IPS DF 6.9 (cell line): ENCODE data around the gene KATNB1.
"Not testable (repeated sequence)": the region's sequence is repeated elsewhere in the genome, so short reads cannot be mapped to it uniquely, and the experiment has no call there.

Experiments
- DNase-seq: peaks from one replicate; pipeline ENCODE4 v3.0.0-alpha.2; 2013; ENCODE audit warnings: low read depth, low spot score
- H3K27ac ChIP-seq: one replicate; pipeline ENCODE4 v1.5.1; 2013; ENCODE audit warnings: low read length, control low read depth
- H3K27me3 ChIP-seq: 2 replicates; pipeline ENCODE4 v1.6.1; 2013; ENCODE audit warnings: mild to moderate bottlenecking, low read length; ENCODE audit not compliant: control insufficient read depth, insufficient read depth
- H3K36me3 ChIP-seq: 2 replicates; pipeline ENCODE4 v1.6.1; 2013; ENCODE audit warnings: low read length; ENCODE audit not compliant: control insufficient read depth, insufficient read depth
- H3K4me1 ChIP-seq: 2 replicates; pipeline ENCODE4 v1.6.1; 2013; ENCODE audit warnings: low read length; ENCODE audit not compliant: control insufficient read depth, insufficient read depth
- H3K4me3 ChIP-seq: 2 replicates; pipeline ENCODE4 v1.5.1; 2013; ENCODE audit warnings: mild to moderate bottlenecking, low read length
- H3K9me3 ChIP-seq: 2 replicates; pipeline ENCODE4 v1.6.1; 2013; ENCODE audit warnings: low read length, inconsistent platforms; ENCODE audit not compliant: control insufficient read depth, insufficient read depth
- WGBS: extraction: QIAGEN DNeasy Blood & Tissue Kit; methylation state at CpG from one replicate; pipeline ENCODE4 v1.1.7; 2013; ENCODE audit warnings: mixed read lengths, missing lambda C conversion rate; ENCODE audit not compliant: insufficient read length, insufficient coverage; 5-methylcytosine and 5-hydroxymethylcytosine counted together

KATNB1 gene

GRCh38 chr16:57795431-57795878, 59.9 kb downstream of the KATNB1 start:
- H3K27ac ChIP-seq: no peak overlapping the region
- H3K4me3 ChIP-seq: no peak overlapping the region
- DNase-seq: no peak
- no peaks in the 10 kb centered on the region for H3K36me3 ChIP-seq
- H3K27me3 ChIP-seq: no peaks in the 10 kb centered on the region
- H3K9me3 ChIP-seq: no peaks in the 10 kb centered on the region
- H3K4me1 ChIP-seq: peaks cover 11% of the 10 kb centered on the region
- WGBS: no CpG with 5 or more reads among the region's 9 CpGs

GRCh38 chr16:57796014-57796413, 60.4 kb downstream of the KATNB1 start:
- not testable (repeated sequence) for H3K27me3 ChIP-seq, H3K4me3 ChIP-seq, H3K9me3 ChIP-seq, H3K36me3 ChIP-seq, H3K27ac ChIP-seq, DNase-seq
- peaks cover 11% of the 10 kb centered on the region for H3K4me1 ChIP-seq
- WGBS: no CpG with 5 or more reads among the region's 5 CpGs

GRCh38 chr16:57797216-57797525, 61.6 kb downstream of the KATNB1 start:
- Histone ChIP-seq H3K36me3 (no peaks in the 10 kb centered on the region), H3K27ac (no peak overlapping the region)
- WGBS: no CpG with 5 or more reads among the region's 13 CpGs

GRCh38 chr16:57797526-57798266, 62.1 kb downstream of the KATNB1 start:
- H3K4me3 ChIP-seq: no peak overlapping the region; the same call in 1 of the 2 replicates
- H3K36me3 ChIP-seq: no peaks in the 10 kb centered on the region
- no peaks in the 10 kb centered on the region for H3K27me3 ChIP-seq
- no peak for DNase-seq
- H3K4me1 ChIP-seq: peaks cover 14% of the 10 kb centered on the region
- WGBS: no CpG with 5 or more reads among the region's 42 CpGs
- H3K27ac ChIP-seq: no peak overlapping the region
- H3K9me3 ChIP-seq: no peaks in the 10 kb centered on the region

More at GRCh38 chr16:57797216-57797525, 61.6 kb downstream of the KATNB1 start:
- Histone ChIP-seq H3K4me1 (peaks cover 14% of the 10 kb centered on the region), H3K4me3 (no peak overlapping the region), H3K9me3 (no peaks in the 10 kb centered on the region), H3K27me3 (no peaks in the 10 kb centered on the region)
- DNase-seq: no peak

- H3K4me3 ChIP-seq: no peak overlapping the region; the same call in 1 of the 2 replicates
- H3K36me3 ChIP-seq: no peaks in the 10 kb centered on the region
- H3K9me3 ChIP-seq: no peaks in the 10 kb centered on the region
- WGBS: no CpG with 5 or more reads among the region's 16 CpGs
- no peaks in the 10 kb centered on the region for H3K27me3 ChIP-seq
- DNase-seq: no peak
- no peak overlapping the region for H3K27ac ChIP-seq
- H3K4me1 ChIP-seq: peaks cover 18% of the 10 kb centered on the region
Observed at GRCh38 chr16:57798267-57798810, 62.8 kb downstream of the KATNB1 start.

- no CpG with 5 or more reads among the region's 6 CpGs for WGBS
- no peak for DNase-seq
- Histone ChIP-seq H3K9me3 (no peaks in the 10 kb centered on the region), H3K27me3 (no peaks in the 10 kb centered on the region), H3K4me3 (no peak overlapping the region), H3K36me3 (no peaks in the 10 kb centered on the region), H3K4me1 (peaks cover 19% of the 10 kb centered on the region), H3K27ac (no peak overlapping the region)
Observed at GRCh38 chr16:57798953-57799599, 63.5 kb downstream of the KATNB1 start.

GRCh38 chr16:57799600-57800199, 64.1 kb downstream of the KATNB1 start:
- no peaks in the 10 kb centered on the region for H3K36me3 ChIP-seq
- peaks cover 19% of the 10 kb centered on the region for H3K4me1 ChIP-seq
- DNase-seq: no peak
- H3K27me3 ChIP-seq: no peaks in the 10 kb centered on the region
- H3K9me3 ChIP-seq: no peaks in the 10 kb centered on the region
- no peak overlapping the region for H3K27ac ChIP-seq
- WGBS: no CpG with 5 or more reads among the region's 5 CpGs
- H3K4me3 ChIP-seq: no peak overlapping the region

- Histone ChIP-seq H3K4me1 (peaks cover 19% of the 10 kb centered on the region), H3K4me3 (no peak overlapping the region), H3K27me3 (no peaks in the 10 kb centered on the region), H3K9me3 (no peaks in the 10 kb centered on the region), H3K36me3 (no peaks in the 10 kb centered on the region), H3K27ac (no peak overlapping the region)
- no CpG with 5 or more reads among the region's 12 CpGs for WGBS
- DNase-seq: no peak
Observed at GRCh38 chr16:57800200-57801097, 64.9 kb downstream of the KATNB1 start.

GRCh38 chr16:57801098-57801808, 65.7 kb downstream of the KATNB1 start:
- no peaks in the 10 kb centered on the region for H3K27me3 ChIP-seq
- no peak for DNase-seq
- no peaks in the 10 kb centered on the region for H3K9me3 ChIP-seq
- no peak overlapping the region for H3K27ac ChIP-seq
- H3K4me3 ChIP-seq: no peak overlapping the region; the same call in 1 of the 2 replicates
- H3K4me1 ChIP-seq: peaks cover 18% of the 10 kb centered on the region
- H3K36me3 ChIP-seq: no peaks in the 10 kb centered on the region
- WGBS: no CpG with 5 or more reads among the region's 5 CpGs
